Astrocyte (in vitro differentiated cells and primary cell): ENCODE results near the gene GPC2. TPM values are rescaled to one million over a fixed set of nuclear protein-coding genes. Genes with fewer than 3 reads are reported as not detected.
A peak's percentile ranks its signal among the peaks of the same experiment; 100 is the strongest.

Source experiments
- DNase-seq: peaks from one replicate; pipeline ENCODE4 v3.0.0-alpha.2; 2010; ENCODE audit warnings: low read depth
- FAIRE-seq: peaks from 2 replicates; lab custom pipeline; 2011; peaks lifted over from hg19 to GRCh38; lab: Jason Lieb, UNC
- H2AFZ ChIP-seq: 2 replicates; pipeline ENCODE4 v1.6.0; 2012; ENCODE audit warnings: low read depth, low read length, inconsistent platforms
- H3K27ac ChIP-seq: 2 replicates; pipeline ENCODE4 v1.5.1; 2011; ENCODE audit warnings: low read depth, low read length, inconsistent platforms
- H3K27me3 ChIP-seq: 2 replicates; pipeline ENCODE4 v1.6.0; 2011; ENCODE audit warnings: low read length, inconsistent platforms; ENCODE audit not compliant: insufficient read depth
- H3K36me3 ChIP-seq: 2 replicates; pipeline ENCODE4 v1.5.1; 2011; ENCODE audit warnings: low read length, inconsistent platforms; ENCODE audit not compliant: insufficient read depth
- H3K4me1 ChIP-seq: 2 replicates; pipeline ENCODE4 v1.5.1; 2011; ENCODE audit warnings: low read length, inconsistent platforms; ENCODE audit not compliant: insufficient read depth
- H3K4me2 ChIP-seq: 2 replicates; pipeline ENCODE4 v1.6.0; 2012; ENCODE audit warnings: low read length, inconsistent platforms
- H3K4me3 ChIP-seq: 2 replicates; pipeline ENCODE4 v1.5.1; 2011; ENCODE audit warnings: low read depth, mild to moderate bottlenecking, low read length, inconsistent platforms; ENCODE audit not compliant: insufficient read depth
- H3K79me2 ChIP-seq: 2 replicates; pipeline ENCODE4 v1.6.0; 2012; ENCODE audit warnings: mild to moderate bottlenecking, low read length, inconsistent platforms; ENCODE audit not compliant: insufficient read depth
- H3K9ac ChIP-seq: 2 replicates; pipeline ENCODE4 v1.6.0; 2012; ENCODE audit warnings: mild to moderate bottlenecking, low read length, inconsistent platforms
- H3K9me3 ChIP-seq: 2 replicates; pipeline ENCODE4 v1.5.1; 2012; ENCODE audit warnings: low read depth, mild to moderate bottlenecking, low read length, inconsistent platforms; ENCODE audit not compliant: insufficient read depth
- H4K20me1 ChIP-seq: 2 replicates; pipeline ENCODE4 v1.6.0; 2012; ENCODE audit warnings: low read length, inconsistent platforms; ENCODE audit not compliant: insufficient read depth
- H3K27ac Mint-ChIP-seq: one replicate; pipeline ENCODE4 v1.8.0; 2021; ENCODE audit warnings: mild to moderate bottlenecking, mixed read lengths; ENCODE audit not compliant: unreplicated experiment
- H3K27me3 Mint-ChIP-seq: one replicate; pipeline ENCODE4 v1.8.0; 2021; ENCODE audit warnings: low read depth, mixed read lengths; ENCODE audit not compliant: unreplicated experiment
- H3K36me3 Mint-ChIP-seq: one replicate; pipeline ENCODE4 v1.8.0; 2021; ENCODE audit warnings: low read depth, mixed read lengths; ENCODE audit not compliant: unreplicated experiment
- H3K4me1 Mint-ChIP-seq: one replicate; pipeline ENCODE4 v1.8.0; 2021; ENCODE audit warnings: low read depth, mixed read lengths; ENCODE audit not compliant: unreplicated experiment
- H3K4me3 Mint-ChIP-seq: one replicate; pipeline ENCODE4 v1.8.0; 2021; ENCODE audit warnings: mild to moderate bottlenecking, moderate library complexity, mixed read lengths; ENCODE audit not compliant: unreplicated experiment
- H3K9me3 Mint-ChIP-seq: one replicate; pipeline ENCODE4 v1.8.0; 2021; ENCODE audit warnings: mild to moderate bottlenecking, mixed read lengths; ENCODE audit not compliant: unreplicated experiment
- EZH2 ChIP-seq: IDR thresholded peaks from 2 replicates; pipeline ENCODE4 v1.6.1; 2012; ENCODE audit warnings: mild to moderate bottlenecking, low read length, inconsistent platforms; ENCODE audit not compliant: insufficient read depth
- total RNA-seq: library from RNA; stranded (reverse); gene quantifications from 2 replicates; pipeline ENCODE4 v1.2.1, GENCODE V29; 2021
- TF ChIP-seq, protein P1 (sequence below): IDR thresholded peaks from 2 replicates; pipeline ENCODE4 v1.5.1; 2011; ENCODE audit warnings: low read depth, mild to moderate bottlenecking, inconsistent platforms, low read length, moderate library complexity; ENCODE audit not compliant: insufficient read depth

GPC2 gene
- total RNA-seq, 1 donor from 2014 or later = 7.6 TPM

DNA sequence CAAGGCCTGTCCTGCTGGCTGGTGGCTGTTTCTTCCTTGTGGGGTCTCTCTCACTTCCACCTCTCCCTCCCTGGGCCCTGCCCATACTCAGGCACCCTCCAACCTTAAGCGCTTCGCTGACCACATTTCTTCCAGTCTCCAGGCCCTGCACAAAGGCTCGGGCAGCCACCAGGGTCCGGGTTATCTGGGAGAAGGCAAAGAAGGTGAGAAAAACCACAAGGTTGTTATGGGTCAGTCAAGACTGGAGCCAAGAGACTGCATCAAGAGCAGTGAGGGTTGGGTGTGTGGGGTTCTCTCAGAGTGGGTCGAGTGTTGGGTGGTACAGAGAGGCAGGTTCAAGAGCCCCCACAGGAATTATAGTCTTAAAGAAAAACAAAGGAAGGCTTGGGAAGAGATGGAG, 2.6 kb downstream of the GPC2 start:
- peaks cover 45% of the 10 kb centered on the region for H3K27me3 Mint-ChIP-seq
- Histone ChIP-seq H3K4me1 (no peaks in the 10 kb centered on the region), H3K9ac (no peak overlapping the region), H3K27ac (no peak overlapping the region), H3K4me2 (no peak overlapping the region), H3K4me3 (no peak overlapping the region), H2AFZ (no peak overlapping the region), H3K36me3 (no peaks in the 10 kb centered on the region), H3K9me3 (peaks cover 6% of the 10 kb centered on the region), H3K27me3 (no peaks in the 10 kb centered on the region), H3K79me2 (peaks cover 16% of the 10 kb centered on the region), H4K20me1 (peaks cover 16% of the 10 kb centered on the region)
- DNase-seq (no peak), FAIRE-seq (no peak)
- peaks cover 4% of the 10 kb centered on the region for H3K4me1 Mint-ChIP-seq
- no peak for TF ChIP-seq EZH2
- TF ChIP-seq, protein P1, sequence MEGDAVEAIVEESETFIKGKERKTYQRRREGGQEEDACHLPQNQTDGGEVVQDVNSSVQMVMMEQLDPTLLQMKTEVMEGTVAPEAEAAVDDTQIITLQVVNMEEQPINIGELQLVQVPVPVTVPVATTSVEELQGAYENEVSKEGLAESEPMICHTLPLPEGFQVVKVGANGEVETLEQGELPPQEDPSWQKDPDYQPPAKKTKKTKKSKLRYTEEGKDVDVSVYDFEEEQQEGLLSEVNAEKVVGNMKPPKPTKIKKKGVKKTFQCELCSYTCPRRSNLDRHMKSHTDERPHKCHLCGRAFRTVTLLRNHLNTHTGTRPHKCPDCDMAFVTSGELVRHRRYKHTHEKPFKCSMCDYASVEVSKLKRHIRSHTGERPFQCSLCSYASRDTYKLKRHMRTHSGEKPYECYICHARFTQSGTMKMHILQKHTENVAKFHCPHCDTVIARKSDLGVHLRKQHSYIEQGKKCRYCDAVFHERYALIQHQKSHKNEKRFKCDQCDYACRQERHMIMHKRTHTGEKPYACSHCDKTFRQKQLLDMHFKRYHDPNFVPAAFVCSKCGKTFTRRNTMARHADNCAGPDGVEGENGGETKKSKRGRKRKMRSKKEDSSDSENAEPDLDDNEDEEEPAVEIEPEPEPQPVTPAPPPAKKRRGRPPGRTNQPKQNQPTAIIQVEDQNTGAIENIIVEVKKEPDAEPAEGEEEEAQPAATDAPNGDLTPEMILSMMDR = no peak
- H3K4me3 Mint-ChIP-seq = peak overlapping the region; percentile 50
- peaks cover 1% of the 10 kb centered on the region for H3K9me3 Mint-ChIP-seq
- H3K36me3 Mint-ChIP-seq = peaks cover 10% of the 10 kb centered on the region
- H3K27ac Mint-ChIP-seq = no peak overlapping the region

DNA sequence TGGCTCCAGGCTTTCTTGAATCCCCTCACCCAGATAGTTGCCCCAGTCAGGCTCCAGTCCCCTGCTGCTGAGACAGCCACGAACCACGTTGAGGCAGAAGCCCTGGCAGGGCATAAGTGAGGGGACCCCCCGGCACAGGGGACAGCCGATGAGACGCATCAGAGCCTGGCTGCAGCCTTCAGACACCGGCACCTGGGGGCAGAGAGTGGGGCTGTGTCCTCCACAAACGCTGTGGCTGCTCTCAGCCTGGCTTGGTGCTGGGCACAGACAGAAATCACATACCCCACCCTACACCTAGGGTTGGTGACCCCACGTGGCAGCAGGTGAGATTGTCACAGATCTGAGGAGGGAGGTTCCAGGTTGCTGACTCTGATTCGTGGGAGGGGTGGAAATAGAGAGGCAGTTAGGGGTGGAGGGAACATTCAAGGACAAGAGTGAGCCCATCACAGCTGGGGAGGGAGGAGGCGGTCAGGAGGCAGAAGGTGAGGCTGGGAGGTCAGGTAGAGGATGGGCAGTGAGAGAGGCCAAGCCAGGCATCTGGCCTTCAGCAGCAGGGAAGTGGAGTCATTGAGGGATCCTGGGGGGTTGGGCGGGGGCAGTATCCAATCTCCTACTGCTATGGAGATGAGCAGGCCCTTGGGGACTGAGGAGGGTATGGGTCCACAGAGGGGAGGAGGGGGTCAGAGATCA, 3.2 kb downstream of the GPC2 start:
- Mint-ChIP-seq H3K27me3 (peaks cover 48% of the 10 kb centered on the region), H3K36me3 (peaks cover 10% of the 10 kb centered on the region), H3K9me3 (peaks cover 1% of the 10 kb centered on the region), H3K4me1 (peaks cover 4% of the 10 kb centered on the region), H3K4me3 (no peak overlapping the region), H3K27ac (no peak overlapping the region)
- TF ChIP-seq, protein P1 = no peak
- TF ChIP-seq EZH2 = no peak
- Histone ChIP-seq H3K27ac (no peak overlapping the region), H3K79me2 (peaks cover 16% of the 10 kb centered on the region), H3K4me3 (no peak overlapping the region), H2AFZ (no peak overlapping the region), H3K4me2 (no peak overlapping the region), H3K9ac (no peak overlapping the region), H3K27me3 (no peaks in the 10 kb centered on the region), H3K9me3 (peaks cover 6% of the 10 kb centered on the region), H3K36me3 (no peaks in the 10 kb centered on the region), H3K4me1 (no peaks in the 10 kb centered on the region), H4K20me1 (peaks cover 16% of the 10 kb centered on the region)
- FAIRE-seq (no peak), DNase-seq (no peak)

GRCh38 chr7:100171840-100172239, 5.3 kb downstream of the GPC2 start:
- Histone ChIP-seq H2AFZ (no peak overlapping the region), H3K4me3 (no peak overlapping the region), H3K9ac (no peak overlapping the region), H3K27ac (no peak overlapping the region), H3K9me3 (no peaks in the 10 kb centered on the region), H4K20me1 (peaks cover 16% of the 10 kb centered on the region), H3K4me2 (peak overlapping the region; percentile 67), H3K79me2 (peaks cover 13% of the 10 kb centered on the region), H3K36me3 (no peaks in the 10 kb centered on the region), H3K4me1 (peaks cover 15% of the 10 kb centered on the region), H3K27me3 (peaks cover 7% of the 10 kb centered on the region)
- Mint-ChIP-seq H3K27ac (no peak overlapping the region), H3K4me3 (no peak overlapping the region), H3K36me3 (peaks cover 14% of the 10 kb centered on the region), H3K4me1 (peaks cover 16% of the 10 kb centered on the region), H3K9me3 (peaks cover 1% of the 10 kb centered on the region), H3K27me3 (peaks cover 66% of the 10 kb centered on the region)
- DNase-seq (no peak), FAIRE-seq (no peak)
- TF ChIP-seq EZH2 = no peak
- TF ChIP-seq, protein P1 = no peak
